ENCODE results near the gene PTBP2.

GRCh38 chr1:96688767-96689166, 32.8 kb upstream of the PTBP2 start:
- TF ChIP-seq POLR2A (IDR thresholded peaks at IDR 0.05) (no peak), EP300 (IDR thresholded peaks at IDR 0.05) (no peak)

All from stomach (tissue), 4 donors.